ENCODE measurements around the gene AK2. TPM values are rescaled to one million over a fixed set of nuclear protein-coding genes. Genes with fewer than 3 reads are reported as not detected.

Gene AK2
- total and polyA plus RNA-seq, 2 donors (not counting 1 experiment from before 2014, with no cell fraction given), result 66.8 to 109 TPM

DNA sequence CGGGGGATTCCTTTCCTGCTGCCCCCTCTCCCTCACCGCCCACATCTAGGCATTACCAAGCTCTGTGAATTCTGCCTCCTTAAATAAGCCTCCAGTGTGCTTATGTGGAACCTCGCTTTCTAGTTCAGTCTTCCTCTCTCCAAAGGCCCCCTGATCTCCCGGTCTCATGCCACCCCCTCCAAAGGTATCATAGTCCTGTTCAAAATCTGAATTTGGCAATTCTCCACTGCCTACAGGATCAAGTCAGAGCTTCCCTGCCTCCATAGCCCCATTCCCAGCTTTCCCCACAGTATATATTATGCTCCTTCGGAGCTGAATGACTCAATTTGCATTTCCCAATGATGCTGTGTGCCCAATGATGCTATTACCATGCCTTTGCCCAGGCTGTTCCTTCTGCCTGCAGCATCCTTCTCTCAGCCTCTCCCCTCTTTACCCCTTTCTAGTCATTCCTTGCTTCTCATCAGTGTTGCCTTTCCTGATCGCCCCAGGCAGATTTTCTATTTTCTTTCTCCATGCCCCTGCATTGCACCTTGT is 46.0 kb upstream of the AK2 start:
- Mint-ChIP-seq H3K27me3 (peaks cover 10% of the 10 kb centered on the region), H3K9me3 (ENCODE audit: insufficient read depth) (no peaks in the 10 kb centered on the region), H3K4me3 (peak overlapping the region; percentile 51), H3K27ac (no peak overlapping the region), H3K4me1 (peaks cover 29% of the 10 kb centered on the region)
- H3K4me3 ChIP-seq (ENCODE audit: control extremely low read depth in 1 of 5, extremely low read depth in 1 of 5, insufficient read depth in 1 of 5, low read depth in 2 of 5, low read length in 4 of 5), result no peak overlapping the region
- H3K9ac ChIP-seq (ENCODE audit: low read length), result no peak overlapping the region
- H3K79me2 ChIP-seq (ENCODE audit: control insufficient read depth, insufficient read depth, low read length), result no peaks in the 10 kb centered on the region
- WGBS (ENCODE audit: insufficient coverage), result 88% methylated on average over 5 of the region's 6 CpGs
- no peaks in the 10 kb centered on the region for H3K9me3 ChIP-seq (ENCODE audit: control extremely low read depth in 1 of 3, control insufficient read depth in 2 of 3, insufficient read depth in 1 of 3, low read length in 2 of 3)
- peaks cover 0 to 12% (median 4%) of the 10 kb centered on the region in 4 experiments for H3K27me3 ChIP-seq (replicated peaks in 1 of 4; ENCODE audit: control extremely low read depth in 1 of 4, control insufficient read depth in 3 of 4, insufficient read depth in 4 of 4, low read length in 3 of 4)
- ATAC-seq (ENCODE audit: low read depth), result no peak
- no peak overlapping the region for H3K4me2 ChIP-seq (replicated peaks; ENCODE audit: low read depth, low read length, poor library complexity, severe bottlenecking)
- H3K27ac ChIP-seq (ENCODE audit: low read length in 2 of 2), result no peak overlapping the region
- H4K20me1 ChIP-seq (ENCODE audit: control insufficient read depth, insufficient read depth, low read length, poor library complexity, severe bottlenecking), result no peaks in the 10 kb centered on the region
- H2AFZ ChIP-seq (ENCODE audit: insufficient read depth, low read depth, low read length, poor library complexity, severe bottlenecking), result no peak overlapping the region
- DNase-seq, result no peak
- TF ChIP-seq, protein P1, sequence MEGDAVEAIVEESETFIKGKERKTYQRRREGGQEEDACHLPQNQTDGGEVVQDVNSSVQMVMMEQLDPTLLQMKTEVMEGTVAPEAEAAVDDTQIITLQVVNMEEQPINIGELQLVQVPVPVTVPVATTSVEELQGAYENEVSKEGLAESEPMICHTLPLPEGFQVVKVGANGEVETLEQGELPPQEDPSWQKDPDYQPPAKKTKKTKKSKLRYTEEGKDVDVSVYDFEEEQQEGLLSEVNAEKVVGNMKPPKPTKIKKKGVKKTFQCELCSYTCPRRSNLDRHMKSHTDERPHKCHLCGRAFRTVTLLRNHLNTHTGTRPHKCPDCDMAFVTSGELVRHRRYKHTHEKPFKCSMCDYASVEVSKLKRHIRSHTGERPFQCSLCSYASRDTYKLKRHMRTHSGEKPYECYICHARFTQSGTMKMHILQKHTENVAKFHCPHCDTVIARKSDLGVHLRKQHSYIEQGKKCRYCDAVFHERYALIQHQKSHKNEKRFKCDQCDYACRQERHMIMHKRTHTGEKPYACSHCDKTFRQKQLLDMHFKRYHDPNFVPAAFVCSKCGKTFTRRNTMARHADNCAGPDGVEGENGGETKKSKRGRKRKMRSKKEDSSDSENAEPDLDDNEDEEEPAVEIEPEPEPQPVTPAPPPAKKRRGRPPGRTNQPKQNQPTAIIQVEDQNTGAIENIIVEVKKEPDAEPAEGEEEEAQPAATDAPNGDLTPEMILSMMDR (IDR thresholded peaks at IDR 0.05), result no peak
- no peak for TF ChIP-seq EZH2 (IDR thresholded peaks at IDR 0.05; ENCODE audit: borderline replicate concordance, insufficient read depth, low read depth, low read length, poor library complexity, severe bottlenecking)
- ChIA-PET CTCF (interaction anchor here (1.0 to 11.0 kb wide), 7 partner anchors 8 to 370 kb away, joined by 3 to 118 read pairs (median 9); no protein-coding TSS in a partner anchor), POLR2A (interaction anchor here (0.6 kb wide), 1 partner anchor 16 kb away, joined by 3 read pairs; no protein-coding TSS in a partner anchor)
- no peaks in the 10 kb centered on the region for H3K36me3 ChIP-seq (replicated peaks in 1 of 2; ENCODE audit: control extremely low read depth in 1 of 2, control insufficient read depth in 1 of 2, extremely low read depth in 1 of 2, insufficient read depth in 2 of 2, low read length in 1 of 2)
- intact Hi-C loops (cut with micrococcal nuclease), result no loop called here
- peaks cover 15 to 22% of the 10 kb centered on the region in 2 donors for H3K4me1 ChIP-seq (ENCODE audit: control insufficient read depth in 2 of 2, insufficient read depth in 2 of 2, low read length in 2 of 2)
